ENCODE measurements around the gene NPEPPS. TPM values are rescaled to one million over a fixed set of nuclear protein-coding genes. Genes with fewer than 3 reads are reported as not detected.

The NPEPPS gene
- polyA plus RNA-seq, 1 donor (not counting 4 experiments of a cell fraction or from before 2014, with no cell fraction given) = 122 TPM

GRCh38 chr17:47640076-47640475 is 109.2 kb downstream of the NPEPPS start:
- H3K9me1 ChIP-seq (ENCODE audit: control insufficient read depth, extremely low read depth, insufficient read depth, low read length) = no peaks in the 10 kb centered on the region
- FAIRE-seq = no peak
- dilution Hi-C loops (cut with MboI; ENCODE audit: extremely low pct_ligation_motif_present, low sequenced_read_pairs) = no loop called here

GRCh38 chr17:47641202-47641601 is 110.3 kb downstream of the NPEPPS start:
- dilution Hi-C loops (cut with MboI; ENCODE audit: extremely low pct_ligation_motif_present, low sequenced_read_pairs) = no loop called here

More at GRCh38 chr17:47640076-47640475, 109.2 kb downstream of the NPEPPS start:
- Histone ChIP-seq H3K4me2 (ENCODE audit: control insufficient read depth, extremely low read depth, insufficient read depth, low read depth, low read length) (no peak overlapping the region), H3K4me1 (ENCODE audit: control insufficient read depth, extremely low read depth, insufficient read depth, low read length) (peaks cover 2% of the 10 kb centered on the region), H2AFZ (ENCODE audit: control insufficient read depth, low read length) (no peak overlapping the region), H4K20me1 (ENCODE audit: control insufficient read depth, extremely low read depth, insufficient read depth, low read length) (no peaks in the 10 kb centered on the region), H3K9me3 (ENCODE audit: control insufficient read depth, low read depth, low read length) (no peaks in the 10 kb centered on the region), H3K79me2 (ENCODE audit: control insufficient read depth, insufficient read depth, low read length) (no peaks in the 10 kb centered on the region), H3K27ac (ENCODE audit: control insufficient read depth, insufficient read depth, low read length) (no peak overlapping the region), H3K27me3 (ENCODE audit: control insufficient read depth, extremely low read depth, insufficient read depth, low read length) (no peaks in the 10 kb centered on the region), H3K36me3 (ENCODE audit: control insufficient read depth in 2 of 2, extremely low read depth in 1 of 2, insufficient read depth in 2 of 2, low read length in 2 of 2) (no peaks in the 10 kb centered on the region), H3K9ac (ENCODE audit: control insufficient read depth, extremely low read depth, insufficient read depth, low read length) (no peak overlapping the region), H3K4me3 (ENCODE audit: control insufficient read depth in 2 of 3, extremely low read depth in 1 of 3, insufficient read depth in 2 of 3, low read depth in 1 of 3, low read length in 3 of 3) (no peak overlapping the region)
- DNase-seq (ENCODE audit: low read depth, low spot score) = no peak
- TF ChIP-seq EZH2 (IDR thresholded peaks at IDR 0.05; ENCODE audit: low read length) (no peak), CTCF (optimal IDR thresholded peaks at IDR 0.05 in 1 of 3, IDR thresholded peaks at IDR 0.05 in 1 of 3, conservative IDR thresholded peaks at IDR 0.05 in 1 of 3; ENCODE audit: extremely low read depth in 1 of 3, insufficient read depth in 2 of 3, low read length in 3 of 3) (no peak)

More at GRCh38 chr17:47641202-47641601, 110.3 kb downstream of the NPEPPS start:
- no peaks in the 10 kb centered on the region for H3K9me3 ChIP-seq (ENCODE audit: control insufficient read depth, low read depth, low read length)
- no peak overlapping the region for H3K4me2 ChIP-seq (ENCODE audit: control insufficient read depth, extremely low read depth, insufficient read depth, low read depth, low read length)
- no peaks in the 10 kb centered on the region for H3K79me2 ChIP-seq (ENCODE audit: control insufficient read depth, insufficient read depth, low read length)
- H3K4me1 ChIP-seq (ENCODE audit: control insufficient read depth, extremely low read depth, insufficient read depth, low read length) = peaks cover 2% of the 10 kb centered on the region
- H4K20me1 ChIP-seq (ENCODE audit: control insufficient read depth, extremely low read depth, insufficient read depth, low read length) = no peaks in the 10 kb centered on the region
- DNase-seq (ENCODE audit: low read depth, low spot score) = no peak
- H3K36me3 ChIP-seq (ENCODE audit: control insufficient read depth in 2 of 2, extremely low read depth in 1 of 2, insufficient read depth in 2 of 2, low read length in 2 of 2) = no peaks in the 10 kb centered on the region
- H3K9ac ChIP-seq (ENCODE audit: control insufficient read depth, extremely low read depth, insufficient read depth, low read length) = no peak overlapping the region
- no peak overlapping the region for H2AFZ ChIP-seq (ENCODE audit: control insufficient read depth, low read length)
- no peak for TF ChIP-seq CTCF (optimal IDR thresholded peaks at IDR 0.05 in 1 of 3, IDR thresholded peaks at IDR 0.05 in 1 of 3, conservative IDR thresholded peaks at IDR 0.05 in 1 of 3; ENCODE audit: extremely low read depth in 1 of 3, insufficient read depth in 2 of 3, low read length in 3 of 3)
- TF ChIP-seq EZH2 (IDR thresholded peaks at IDR 0.05; ENCODE audit: low read length) = no peak
- no peak overlapping the region for H3K27ac ChIP-seq (ENCODE audit: control insufficient read depth, insufficient read depth, low read length)
- H3K4me3 ChIP-seq (ENCODE audit: control insufficient read depth in 2 of 3, extremely low read depth in 1 of 3, insufficient read depth in 2 of 3, low read depth in 1 of 3, low read length in 3 of 3) = no peak overlapping the region
- H3K27me3 ChIP-seq (ENCODE audit: control insufficient read depth, extremely low read depth, insufficient read depth, low read length) = no peaks in the 10 kb centered on the region
- H3K9me1 ChIP-seq (ENCODE audit: control insufficient read depth, extremely low read depth, insufficient read depth, low read length) = no peaks in the 10 kb centered on the region
- FAIRE-seq = no peak

All from keratinocyte (primary cell).